HepG2 (cell line): Measurements from ENCODE around the gene OVAAL. TPM values are rescaled to one million over a fixed set of nuclear protein-coding genes. Genes with fewer than 3 reads are reported as not detected.
A peak's percentile ranks its signal among the peaks of the same experiment; 100 is the strongest.

Experiments used
- FOSL2 ChIP-seq: sonication (generic); formaldehyde crosslinking; IDR thresholded peaks from 2 replicates; pipeline ENCODE4 v1.4.0; 2020; ENCODE audit warnings: missing genetic modification reagents
- GATAD1 ChIP-seq: IDR thresholded peaks from 2 replicates; pipeline ENCODE4 v1.6.1; 2016; ENCODE audit warnings: missing genetic modification reagents, missing compliant biosample characterization
- GTF2F1 ChIP-seq: fragments of 150-350 bp; IDR thresholded peaks from 2 replicates; pipeline ENCODE4 v1.6.1; 2014; ENCODE audit warnings: low read length
- HOXA3 ChIP-seq: sonication (generic); formaldehyde crosslinking; IDR thresholded peaks from 2 replicates; pipeline ENCODE4 v1.5.0; 2020; ENCODE audit warnings: missing genetic modification reagents
- JDP2 ChIP-seq: sonication (generic); formaldehyde crosslinking; IDR thresholded peaks from 2 replicates; pipeline ENCODE4 v1.8.1; 2022; ENCODE audit warnings: missing genetic modification reagents, borderline replicate concordance
- NKX3-1 ChIP-seq: sonication (generic); formaldehyde crosslinking; IDR thresholded peaks from 2 replicates; pipeline ENCODE4 v1.5.0; 2020; ENCODE audit warnings: missing genetic modification reagents
- PRPF4 ChIP-seq: fragments of 200-400 bp; formaldehyde crosslinking; IDR thresholded peaks from 2 replicates; pipeline ENCODE4 v1.6.1; 2016; ENCODE audit warnings: low read length, low read depth; ENCODE audit not compliant: poor library complexity, severe bottlenecking
- RFX1 ChIP-seq: fragments of 450-650 bp; IDR thresholded peaks from 2 replicates; pipeline ENCODE4 v1.6.1; 2017
- RXRB ChIP-seq: IDR thresholded peaks from 2 replicates; pipeline ENCODE4 v1.6.1; 2016; ENCODE audit warnings: borderline replicate concordance, missing genetic modification reagents, missing compliant biosample characterization
- SOX6 ChIP-seq, 2 experiments: fragments of 450-650 bp in 1 of 2; sonication (generic) in 1 of 2; formaldehyde crosslinking in 1 of 2; IDR thresholded peaks; 2 replicates each; pipeline versions ENCODE4 v1.4.0 to v1.6.1; 2017 to 2020; ENCODE audit warnings: antibody characterized with exemption in 1 of 2, mild to moderate bottlenecking in 1 of 2, missing genetic modification reagents in 1 of 2
- ZNF234 ChIP-seq: sonication (generic); formaldehyde crosslinking; conservative IDR thresholded peaks from 2 replicates; pipeline ENCODE4 v1.5.1; 2020; ENCODE audit warnings: mild to moderate bottlenecking, missing genetic modification reagents
- polyA plus RNA-seq, 8 experiments: library from polyadenylated mRNA; depleted of rRNA in 3 of 8; stranded (reverse) in 7 of 8; unstranded in 1 of 8; fragments of >200 nt; fragmentation: Illumina TruSeq in 4 of 8; extraction: Trizol in 4 of 8; gene quantifications; 2 replicates each; pipeline versions ENCODE4 v1.2.1 to v1.2.3, GENCODE V29; 2011 to 2016; ENCODE audit warnings: low read depth in 4 of 8, missing spikeins in 1 of 8, mixed read lengths in 1 of 8; ENCODE audit not compliant: insufficient read depth in 1 of 8
- total RNA-seq, 5 experiments: library from RNA; depleted of rRNA; stranded (reverse); fragments of >200 nt; fragmentation: Illumina TruSeq; extraction: Trizol; gene quantifications; 2 replicates each; pipeline ENCODE4 v1.2.3, GENCODE V29; 2016; ENCODE audit warnings: low read depth in 1 of 5
- TF ChIP-seq, protein P1 (sequence below): sonication (generic); formaldehyde crosslinking; conservative IDR thresholded peaks from 2 replicates; pipeline ENCODE4 v1.4.0; 2020; ENCODE audit warnings: mild to moderate bottlenecking, missing genetic modification reagents, moderate library complexity
- TF ChIP-seq, protein P2 (sequence below): sonication (generic); formaldehyde crosslinking; IDR thresholded peaks from 2 replicates; pipeline ENCODE4 v1.4.0; 2020; ENCODE audit warnings: low read depth, mild to moderate bottlenecking, missing genetic modification reagents
- TF ChIP-seq, protein P3 (sequence below): sonication (generic); formaldehyde crosslinking; IDR thresholded peaks from 2 replicates; pipeline ENCODE4 v1.5.1; 2020; ENCODE audit warnings: missing genetic modification reagents, mild to moderate bottlenecking, borderline replicate concordance
- TF ChIP-seq, protein P4 (sequence below): sonication (generic); formaldehyde crosslinking; IDR thresholded peaks from 2 replicates; pipeline ENCODE4 v1.5.0; 2020; ENCODE audit warnings: mild to moderate bottlenecking, missing genetic modification reagents, moderate library complexity
- TF ChIP-seq, protein P5 (sequence below): sonication (generic); formaldehyde crosslinking; IDR thresholded peaks from 2 replicates; pipeline ENCODE4 v1.4.0; 2020; ENCODE audit warnings: missing genetic modification reagents
- TF ChIP-seq, protein P6 (sequence below), 2 experiments: sonication (generic) in 1 of 2; formaldehyde crosslinking in 1 of 2; IDR thresholded peaks; 2 replicates each; pipeline versions ENCODE4 v1.5.1 to v1.6.1; 2011 to 2020; ENCODE audit warnings: borderline replicate concordance in 1 of 2, low read depth in 1 of 2, low read length in 1 of 2, mild to moderate bottlenecking in 1 of 2, missing genetic modification reagents in 1 of 2, moderate library complexity in 1 of 2

The OVAAL gene
- total and polyA plus RNA-seq, 2 of the 13 experiments (the other 11 are each of a cell fraction or from before 2014, with no cell fraction given) = 0.04 TPM; not detected in 1

DNA sequence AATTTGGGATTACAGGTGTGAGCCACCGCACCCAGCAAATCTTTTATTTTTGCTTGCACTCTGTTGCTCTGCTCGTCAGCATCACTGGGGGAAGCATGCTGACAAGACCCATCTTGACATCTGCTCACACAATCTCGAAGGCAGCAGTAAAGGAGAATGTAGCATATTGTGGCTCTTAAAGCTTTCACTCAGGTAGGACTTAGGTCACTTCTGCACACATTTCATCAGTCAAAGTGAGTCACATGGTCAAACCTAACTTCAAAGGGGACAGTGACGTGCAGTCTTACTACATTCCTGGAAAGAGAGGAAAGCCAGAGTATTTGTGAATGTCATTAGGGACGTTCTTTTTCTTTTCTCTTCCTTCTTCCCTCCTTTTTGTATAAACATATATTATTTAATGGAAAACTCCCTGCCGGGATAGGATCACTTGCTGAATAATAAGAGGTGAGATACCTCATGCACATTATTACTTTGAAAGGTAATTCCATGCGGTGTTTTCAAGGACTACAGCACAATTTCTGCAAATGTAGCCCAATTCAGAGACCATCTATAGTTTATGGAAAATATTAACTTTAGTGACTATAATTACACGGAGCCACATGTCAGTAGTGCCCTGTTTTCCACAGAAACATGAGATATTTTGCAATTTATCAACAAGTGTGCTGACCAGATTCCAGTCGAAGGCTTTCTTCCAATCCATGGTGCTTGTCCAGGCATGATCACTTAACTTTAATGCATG, 37.1 kb upstream of the OVAAL start (continued):
- no peak for TF ChIP-seq RFX1
- TF ChIP-seq, protein P1, sequence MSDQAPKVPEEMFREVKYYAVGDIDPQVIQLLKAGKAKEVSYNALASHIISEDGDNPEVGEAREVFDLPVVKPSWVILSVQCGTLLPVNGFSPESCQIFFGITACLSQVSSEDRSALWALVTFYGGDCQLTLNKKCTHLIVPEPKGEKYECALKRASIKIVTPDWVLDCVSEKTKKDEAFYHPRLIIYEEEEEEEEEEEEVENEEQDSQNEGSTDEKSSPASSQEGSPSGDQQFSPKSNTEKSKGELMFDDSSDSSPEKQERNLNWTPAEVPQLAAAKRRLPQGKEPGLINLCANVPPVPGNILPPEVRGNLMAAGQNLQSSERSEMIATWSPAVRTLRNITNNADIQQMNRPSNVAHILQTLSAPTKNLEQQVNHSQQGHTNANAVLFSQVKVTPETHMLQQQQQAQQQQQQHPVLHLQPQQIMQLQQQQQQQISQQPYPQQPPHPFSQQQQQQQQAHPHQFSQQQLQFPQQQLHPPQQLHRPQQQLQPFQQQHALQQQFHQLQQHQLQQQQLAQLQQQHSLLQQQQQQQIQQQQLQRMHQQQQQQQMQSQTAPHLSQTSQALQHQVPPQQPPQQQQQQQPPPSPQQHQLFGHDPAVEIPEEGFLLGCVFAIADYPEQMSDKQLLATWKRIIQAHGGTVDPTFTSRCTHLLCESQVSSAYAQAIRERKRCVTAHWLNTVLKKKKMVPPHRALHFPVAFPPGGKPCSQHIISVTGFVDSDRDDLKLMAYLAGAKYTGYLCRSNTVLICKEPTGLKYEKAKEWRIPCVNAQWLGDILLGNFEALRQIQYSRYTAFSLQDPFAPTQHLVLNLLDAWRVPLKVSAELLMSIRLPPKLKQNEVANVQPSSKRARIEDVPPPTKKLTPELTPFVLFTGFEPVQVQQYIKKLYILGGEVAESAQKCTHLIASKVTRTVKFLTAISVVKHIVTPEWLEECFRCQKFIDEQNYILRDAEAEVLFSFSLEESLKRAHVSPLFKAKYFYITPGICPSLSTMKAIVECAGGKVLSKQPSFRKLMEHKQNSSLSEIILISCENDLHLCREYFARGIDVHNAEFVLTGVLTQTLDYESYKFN (CRISPR knock-in tag) = peak; percentile 40; the same call in 1 of the 2 replicates
- TF ChIP-seq NKX3-1 (CRISPR knock-in tag) = no peak
- TF ChIP-seq, protein P2, sequence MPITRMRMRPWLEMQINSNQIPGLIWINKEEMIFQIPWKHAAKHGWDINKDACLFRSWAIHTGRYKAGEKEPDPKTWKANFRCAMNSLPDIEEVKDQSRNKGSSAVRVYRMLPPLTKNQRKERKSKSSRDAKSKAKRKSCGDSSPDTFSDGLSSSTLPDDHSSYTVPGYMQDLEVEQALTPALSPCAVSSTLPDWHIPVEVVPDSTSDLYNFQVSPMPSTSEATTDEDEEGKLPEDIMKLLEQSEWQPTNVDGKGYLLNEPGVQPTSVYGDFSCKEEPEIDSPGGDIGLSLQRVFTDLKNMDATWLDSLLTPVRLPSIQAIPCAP (CRISPR knock-in tag) = no peak
- TF ChIP-seq, protein P3, sequence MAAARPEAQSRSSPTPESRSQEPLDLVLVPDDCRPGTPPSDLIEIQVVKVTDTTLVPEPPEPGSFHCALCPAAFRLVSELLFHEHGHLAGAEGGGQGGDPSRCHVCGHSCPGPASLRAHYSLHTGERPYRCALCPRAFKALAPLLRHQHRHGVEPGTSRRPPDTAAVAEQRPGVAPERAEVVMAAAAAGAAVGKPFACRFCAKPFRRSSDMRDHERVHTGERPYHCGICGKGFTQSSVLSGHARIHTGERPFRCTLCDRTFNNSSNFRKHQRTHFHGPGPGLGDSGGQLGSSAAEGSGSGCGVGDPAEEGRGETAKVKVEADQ (CRISPR knock-in tag) = no peak
- TF ChIP-seq, protein P4, sequence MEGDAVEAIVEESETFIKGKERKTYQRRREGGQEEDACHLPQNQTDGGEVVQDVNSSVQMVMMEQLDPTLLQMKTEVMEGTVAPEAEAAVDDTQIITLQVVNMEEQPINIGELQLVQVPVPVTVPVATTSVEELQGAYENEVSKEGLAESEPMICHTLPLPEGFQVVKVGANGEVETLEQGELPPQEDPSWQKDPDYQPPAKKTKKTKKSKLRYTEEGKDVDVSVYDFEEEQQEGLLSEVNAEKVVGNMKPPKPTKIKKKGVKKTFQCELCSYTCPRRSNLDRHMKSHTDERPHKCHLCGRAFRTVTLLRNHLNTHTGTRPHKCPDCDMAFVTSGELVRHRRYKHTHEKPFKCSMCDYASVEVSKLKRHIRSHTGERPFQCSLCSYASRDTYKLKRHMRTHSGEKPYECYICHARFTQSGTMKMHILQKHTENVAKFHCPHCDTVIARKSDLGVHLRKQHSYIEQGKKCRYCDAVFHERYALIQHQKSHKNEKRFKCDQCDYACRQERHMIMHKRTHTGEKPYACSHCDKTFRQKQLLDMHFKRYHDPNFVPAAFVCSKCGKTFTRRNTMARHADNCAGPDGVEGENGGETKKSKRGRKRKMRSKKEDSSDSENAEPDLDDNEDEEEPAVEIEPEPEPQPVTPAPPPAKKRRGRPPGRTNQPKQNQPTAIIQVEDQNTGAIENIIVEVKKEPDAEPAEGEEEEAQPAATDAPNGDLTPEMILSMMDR (CRISPR knock-in tag) = no peak
- TF ChIP-seq RXRB (CRISPR knock-in tag) = peak; percentile 56
- TF ChIP-seq HOXA3 (CRISPR knock-in tag) = no peak
- no peak for TF ChIP-seq JDP2 (CRISPR knock-in tag)
- TF ChIP-seq, protein P5, sequence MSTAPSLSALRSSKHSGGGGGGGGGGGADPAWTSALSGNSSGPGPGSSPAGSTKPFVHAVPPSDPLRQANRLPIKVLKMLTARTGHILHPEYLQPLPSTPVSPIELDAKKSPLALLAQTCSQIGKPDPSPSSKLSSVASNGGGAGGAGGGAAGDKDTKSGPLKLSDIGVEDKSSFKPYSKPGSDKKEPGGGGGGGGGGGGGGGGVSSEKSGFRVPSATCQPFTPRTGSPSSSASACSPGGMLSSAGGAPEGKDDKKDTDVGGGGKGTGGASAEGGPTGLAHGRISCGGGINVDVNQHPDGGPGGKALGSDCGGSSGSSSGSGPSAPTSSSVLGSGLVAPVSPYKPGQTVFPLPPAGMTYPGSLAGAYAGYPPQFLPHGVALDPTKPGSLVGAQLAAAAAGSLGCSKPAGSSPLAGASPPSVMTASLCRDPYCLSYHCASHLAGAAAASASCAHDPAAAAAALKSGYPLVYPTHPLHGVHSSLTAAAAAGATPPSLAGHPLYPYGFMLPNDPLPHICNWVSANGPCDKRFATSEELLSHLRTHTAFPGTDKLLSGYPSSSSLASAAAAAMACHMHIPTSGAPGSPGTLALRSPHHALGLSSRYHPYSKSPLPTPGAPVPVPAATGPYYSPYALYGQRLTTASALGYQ (CRISPR knock-in tag) = no peak
- TF ChIP-seq FOSL2 = peak; percentile 92
- TF ChIP-seq SOX6 (IDR thresholded peaks at IDR 0.05) = no peak
- no peak for TF ChIP-seq SOX6 (CRISPR knock-in tag; IDR thresholded peaks at IDR 0.05)
- TF ChIP-seq PRPF4 = no peak
- no peak for TF ChIP-seq ZNF234
- TF ChIP-seq, protein P6, sequence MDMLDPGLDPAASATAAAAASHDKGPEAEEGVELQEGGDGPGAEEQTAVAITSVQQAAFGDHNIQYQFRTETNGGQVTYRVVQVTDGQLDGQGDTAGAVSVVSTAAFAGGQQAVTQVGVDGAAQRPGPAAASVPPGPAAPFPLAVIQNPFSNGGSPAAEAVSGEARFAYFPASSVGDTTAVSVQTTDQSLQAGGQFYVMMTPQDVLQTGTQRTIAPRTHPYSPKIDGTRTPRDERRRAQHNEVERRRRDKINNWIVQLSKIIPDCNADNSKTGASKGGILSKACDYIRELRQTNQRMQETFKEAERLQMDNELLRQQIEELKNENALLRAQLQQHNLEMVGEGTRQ (IDR thresholded peaks at IDR 0.05; ENCODE audit: low read depth, low read length) = peak; percentile 67
- TF ChIP-seq, protein P6 (CRISPR knock-in tag; IDR thresholded peaks at IDR 0.05; ENCODE audit: borderline replicate concordance) = peak; percentile 72; the same call in 1 of the 2 replicates
- 0 out of 2 replicates have a peak, but pooled peaks have one; percentile 2 for TF ChIP-seq GATAD1 (CRISPR knock-in tag)
- TF ChIP-seq GTF2F1 = no peak
